ENCODE data around the gene TMPRSS15. TPM values are rescaled to one million over a fixed set of nuclear protein-coding genes. Genes with fewer than 3 reads are reported as not detected.

TMPRSS15 gene
- total RNA-seq, 1 experiment from 2014 or later: not detected

DNA sequence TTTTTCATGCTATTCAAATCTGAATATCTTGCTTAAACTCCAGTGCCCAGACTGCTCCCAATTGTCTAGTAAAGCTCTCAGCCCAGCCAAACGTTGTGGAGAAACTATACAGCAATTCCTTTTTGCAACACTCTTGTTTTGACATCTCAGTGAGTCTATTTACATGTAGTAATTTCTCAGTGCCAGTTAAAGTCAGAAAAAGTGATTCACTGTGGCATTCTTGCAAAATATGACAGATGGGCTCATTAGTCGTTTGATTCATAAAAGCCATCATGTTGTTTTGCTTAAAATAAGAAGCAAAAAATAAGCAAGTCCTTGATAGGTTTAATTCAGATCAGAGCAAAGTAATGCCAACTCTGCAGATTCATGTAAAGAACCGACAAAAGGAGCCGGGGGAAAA lies 20.7 kb upstream of the TMPRSS15 start:
- ChIA-PET POLR2A (no interaction called here), RAD21 (ENCODE audit: low non-redundant PET in 1 of 2, low total read pairs in 2 of 2, uncharacterized antibody in 2 of 2, unreplicated experiment in 2 of 2) (no interaction called here), CTCF (no interaction called here)
- TF ChIP-seq SIN3A (IDR thresholded peaks at IDR 0.05; ENCODE audit: low read depth): no peak
- TF ChIP-seq CEBPB (IDR thresholded peaks at IDR 0.05; ENCODE audit: low read depth): no peak
- no peak for TF ChIP-seq YY1 (IDR thresholded peaks at IDR 0.05; ENCODE audit: extremely low read depth, insufficient replicate concordance, low read depth, low read length)
- TF ChIP-seq ZNF274 (IDR thresholded peaks at IDR 0.05; ENCODE audit: low read depth, low read length): no peak
- no peak for TF ChIP-seq POLR2AphosphoS5 (IDR thresholded peaks at IDR 0.05; ENCODE audit: low read depth, low read length)
- TF ChIP-seq EGR1 (IDR thresholded peaks at IDR 0.05; ENCODE audit: low read depth): no peak
- TF ChIP-seq POLR2A (IDR thresholded peaks at IDR 0.05; ENCODE audit: borderline replicate concordance, extremely low read depth, insufficient read depth, insufficient read length): no peak
- TF ChIP-seq RAD21 (IDR thresholded peaks at IDR 0.05; ENCODE audit: low read depth): no peak
- TF ChIP-seq TCF7L2 (IDR thresholded peaks at IDR 0.05; ENCODE audit: borderline replicate concordance, extremely low read depth, insufficient read depth, insufficient read length): no peak
- no peak for TF ChIP-seq SRF (IDR thresholded peaks at IDR 0.05; ENCODE audit: low read depth)
- ATAC-seq (no peak), DNase-seq (ENCODE audit: low read depth, low spot score) (no peak)
- no peaks in the 10 kb centered on the region for H3K9me2 ChIP-seq (ENCODE audit: insufficient read depth)
- H3K4me3 ChIP-seq (replicated peaks in 1 of 2; ENCODE audit: low read depth in 1 of 2, low read length in 2 of 2): no peak overlapping the region
- no peak overlapping the region for H2AFZ ChIP-seq (ENCODE audit: low read depth, low read length, poor library complexity, severe bottlenecking)
- no TSS peak for BruUV-seq (replicated peaks)
- H3K9me3 ChIP-seq (ENCODE audit: control insufficient read depth in 1 of 2, insufficient read depth in 1 of 2, low read depth in 1 of 2, low read length in 2 of 2): peaks cover 0 to 22% of the 10 kb centered on the region in 2 experiments; a peak in 1 of 4 replicates
- no peak overlapping the region for H3K9ac ChIP-seq (ENCODE audit: low read length)
- intact Hi-C loops (cut with micrococcal nuclease): no loop called here
- H3K27me3 ChIP-seq (ENCODE audit: insufficient read depth, low read length): no peaks in the 10 kb centered on the region
- no peaks in the 10 kb centered on the region for H3K36me3 ChIP-seq (ENCODE audit: control insufficient read depth in 1 of 2, insufficient read depth in 2 of 2, low read length in 2 of 2)
- H3K4me2 ChIP-seq (ENCODE audit: low read length): no peak overlapping the region
- H4K20me1 ChIP-seq (ENCODE audit: insufficient read depth): no peaks in the 10 kb centered on the region
- no peaks in the 10 kb centered on the region for H3K4me1 ChIP-seq (ENCODE audit: control insufficient read depth in 1 of 2, insufficient read depth in 2 of 2, low read length in 2 of 2)
- no peak overlapping the region for H3K27ac ChIP-seq (ENCODE audit: low read depth, low read length)
- no peaks in the 10 kb centered on the region for H3K79me2 ChIP-seq (ENCODE audit: insufficient read depth, low read length)

GRCh38 chr21:18417141-18417790 lies 13.7 kb upstream of the TMPRSS15 start:
- H3K36me3 ChIP-seq (ENCODE audit: control insufficient read depth in 1 of 2, insufficient read depth in 2 of 2, low read length in 2 of 2): no peaks in the 10 kb centered on the region
- no peaks in the 10 kb centered on the region for H3K4me1 ChIP-seq (ENCODE audit: control insufficient read depth in 1 of 2, insufficient read depth in 2 of 2, low read length in 2 of 2)
- ChIA-PET POLR2A (no interaction called here), RAD21 (ENCODE audit: low non-redundant PET in 1 of 2, low total read pairs in 2 of 2, uncharacterized antibody in 2 of 2, unreplicated experiment in 2 of 2) (no interaction called here), CTCF (no interaction called here)
- H3K9me2 ChIP-seq (ENCODE audit: insufficient read depth): no peaks in the 10 kb centered on the region
- no peak overlapping the region for H3K4me3 ChIP-seq (replicated peaks in 1 of 2; ENCODE audit: low read depth in 1 of 2, low read length in 2 of 2)
- H3K9me3 ChIP-seq (ENCODE audit: control insufficient read depth in 1 of 2, insufficient read depth in 1 of 2, low read depth in 1 of 2, low read length in 2 of 2): peaks cover 4 to 29% of the 10 kb centered on the region in 2 experiments; a peak in 2 of 4 replicates
- H4K20me1 ChIP-seq (ENCODE audit: insufficient read depth): no peaks in the 10 kb centered on the region
- DNase-seq (ENCODE audit: low read depth, low spot score): no peak
- ATAC-seq: no peak
- BruUV-seq (replicated peaks): no TSS peak
- intact Hi-C loops (cut with micrococcal nuclease): no loop called here
- no peaks in the 10 kb centered on the region for H3K27me3 ChIP-seq (ENCODE audit: insufficient read depth, low read length)
- no peak overlapping the region for H3K4me2 ChIP-seq (ENCODE audit: low read length)
- H3K27ac ChIP-seq (ENCODE audit: low read depth, low read length): no peak overlapping the region
- no peak overlapping the region for H2AFZ ChIP-seq (ENCODE audit: low read depth, low read length, poor library complexity, severe bottlenecking)
- no peak overlapping the region for H3K9ac ChIP-seq (ENCODE audit: low read length)
- H3K79me2 ChIP-seq (ENCODE audit: insufficient read depth, low read length): no peaks in the 10 kb centered on the region
- TF ChIP-seq, protein P1, sequence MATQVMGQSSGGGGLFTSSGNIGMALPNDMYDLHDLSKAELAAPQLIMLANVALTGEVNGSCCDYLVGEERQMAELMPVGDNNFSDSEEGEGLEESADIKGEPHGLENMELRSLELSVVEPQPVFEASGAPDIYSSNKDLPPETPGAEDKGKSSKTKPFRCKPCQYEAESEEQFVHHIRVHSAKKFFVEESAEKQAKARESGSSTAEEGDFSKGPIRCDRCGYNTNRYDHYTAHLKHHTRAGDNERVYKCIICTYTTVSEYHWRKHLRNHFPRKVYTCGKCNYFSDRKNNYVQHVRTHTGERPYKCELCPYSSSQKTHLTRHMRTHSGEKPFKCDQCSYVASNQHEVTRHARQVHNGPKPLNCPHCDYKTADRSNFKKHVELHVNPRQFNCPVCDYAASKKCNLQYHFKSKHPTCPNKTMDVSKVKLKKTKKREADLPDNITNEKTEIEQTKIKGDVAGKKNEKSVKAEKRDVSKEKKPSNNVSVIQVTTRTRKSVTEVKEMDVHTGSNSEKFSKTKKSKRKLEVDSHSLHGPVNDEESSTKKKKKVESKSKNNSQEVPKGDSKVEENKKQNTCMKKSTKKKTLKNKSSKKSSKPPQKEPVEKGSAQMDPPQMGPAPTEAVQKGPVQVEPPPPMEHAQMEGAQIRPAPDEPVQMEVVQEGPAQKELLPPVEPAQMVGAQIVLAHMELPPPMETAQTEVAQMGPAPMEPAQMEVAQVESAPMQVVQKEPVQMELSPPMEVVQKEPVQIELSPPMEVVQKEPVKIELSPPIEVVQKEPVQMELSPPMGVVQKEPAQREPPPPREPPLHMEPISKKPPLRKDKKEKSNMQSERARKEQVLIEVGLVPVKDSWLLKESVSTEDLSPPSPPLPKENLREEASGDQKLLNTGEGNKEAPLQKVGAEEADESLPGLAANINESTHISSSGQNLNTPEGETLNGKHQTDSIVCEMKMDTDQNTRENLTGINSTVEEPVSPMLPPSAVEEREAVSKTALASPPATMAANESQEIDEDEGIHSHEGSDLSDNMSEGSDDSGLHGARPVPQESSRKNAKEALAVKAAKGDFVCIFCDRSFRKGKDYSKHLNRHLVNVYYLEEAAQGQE (IDR thresholded peaks at IDR 0.05; ENCODE audit: low read depth): no peak
- no peak for TF ChIP-seq EZH2 (IDR thresholded peaks at IDR 0.05)
- TF ChIP-seq CBX3 (IDR thresholded peaks at IDR 0.05; ENCODE audit: low read depth): no peak
- TF ChIP-seq, protein P2, sequence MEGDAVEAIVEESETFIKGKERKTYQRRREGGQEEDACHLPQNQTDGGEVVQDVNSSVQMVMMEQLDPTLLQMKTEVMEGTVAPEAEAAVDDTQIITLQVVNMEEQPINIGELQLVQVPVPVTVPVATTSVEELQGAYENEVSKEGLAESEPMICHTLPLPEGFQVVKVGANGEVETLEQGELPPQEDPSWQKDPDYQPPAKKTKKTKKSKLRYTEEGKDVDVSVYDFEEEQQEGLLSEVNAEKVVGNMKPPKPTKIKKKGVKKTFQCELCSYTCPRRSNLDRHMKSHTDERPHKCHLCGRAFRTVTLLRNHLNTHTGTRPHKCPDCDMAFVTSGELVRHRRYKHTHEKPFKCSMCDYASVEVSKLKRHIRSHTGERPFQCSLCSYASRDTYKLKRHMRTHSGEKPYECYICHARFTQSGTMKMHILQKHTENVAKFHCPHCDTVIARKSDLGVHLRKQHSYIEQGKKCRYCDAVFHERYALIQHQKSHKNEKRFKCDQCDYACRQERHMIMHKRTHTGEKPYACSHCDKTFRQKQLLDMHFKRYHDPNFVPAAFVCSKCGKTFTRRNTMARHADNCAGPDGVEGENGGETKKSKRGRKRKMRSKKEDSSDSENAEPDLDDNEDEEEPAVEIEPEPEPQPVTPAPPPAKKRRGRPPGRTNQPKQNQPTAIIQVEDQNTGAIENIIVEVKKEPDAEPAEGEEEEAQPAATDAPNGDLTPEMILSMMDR (IDR thresholded peaks at IDR 0.05 in 2 of 3, conservative IDR thresholded peaks at IDR 0.05 in 1 of 3; ENCODE audit: borderline replicate concordance in 1 of 3, insufficient read depth in 1 of 3, low read depth in 2 of 3, low read length in 2 of 3): no peak
- no peak for TF ChIP-seq EZH2phosphoT487 (IDR thresholded peaks at IDR 0.05; ENCODE audit: borderline replicate concordance)
- TF ChIP-seq SP1 (IDR thresholded peaks at IDR 0.05; ENCODE audit: low read depth): no peak

All from HCT116 (cell line).